Hepatic stellate cell (primary cell): ENCODE data around the gene TMBIM1.
A peak's percentile ranks its signal among the peaks of the same experiment; 100 is the strongest.

Experiments used
- DNase-seq: peaks from one replicate; pipeline ENCODE4 v3.0.0; 2011; ENCODE audit warnings: low spot score

TMBIM1 gene

GRCh38 chr2:218271865-218272530 lies 20.3 kb downstream of the TMBIM1 start:
- DNase-seq = no peak

GRCh38 chr2:218271487-218271797 lies 20.9 kb downstream of the TMBIM1 start:
- no peak for DNase-seq

GRCh38 chr2:218270721-218271486 lies 21.4 kb downstream of the TMBIM1 start:
- DNase-seq = no peak

- peak; percentile 100 for DNase-seq
These were observed 22.2 kb downstream of the TMBIM1 start, which contains the start of the genes AAMP and PNKD for GRCh38 chr2:218269900-218270720. AAMP (minus strand) TSS chr2:218270137; CDS start chr2:218270086, 51 bp downstream. PNKD (plus strand) TSS chr2:218270519; CDS start chr2:218270536, 17 bp downstream.

- no peak for DNase-seq
These were observed 25.0 kb downstream of the TMBIM1 start for GRCh38 chr2:218267259-218267658.

- no peak for DNase-seq
These were observed 25.9 kb downstream of the TMBIM1 start for GRCh38 chr2:218266316-218266979.

- DNase-seq = no peak
These were observed 26.7 kb downstream of the TMBIM1 start for GRCh38 chr2:218265626-218266025.

- DNase-seq = peak; percentile 48
These were observed 27.3 kb downstream of the TMBIM1 start for GRCh38 chr2:218264773-218265561.

- peak; percentile 68 for DNase-seq
These were observed 28.3 kb downstream of the TMBIM1 start for GRCh38 chr2:218263817-218264641.

GRCh38 chr2:218262631-218263586 lies 29.4 kb downstream of the TMBIM1 start:
- no peak for DNase-seq

GRCh38 chr2:218262237-218262600 lies 30.1 kb downstream of the TMBIM1 start:
- no peak for DNase-seq

GRCh38 chr2:218261423-218262236 lies 30.7 kb downstream of the TMBIM1 start:
- no peak for DNase-seq

GRCh38 chr2:218260742-218261422 lies 31.4 kb downstream of the TMBIM1 start, which contains the start of gene GPBAR1:
GPBAR1 (plus strand) TSS chr2:218261015; CDS start chr2:218262725, 1,710 bp downstream.
- DNase-seq = no peak

GRCh38 chr2:218260166-218260565 lies 32.1 kb downstream of the TMBIM1 start:
- no peak for DNase-seq

GRCh38 chr2:218259099-218259961 lies 33.0 kb downstream of the TMBIM1 start:
- DNase-seq = peak; percentile 88

GRCh38 chr2:218257390-218257981 lies 34.8 kb downstream of the TMBIM1 start:
- no peak for DNase-seq
